ENCODE results near the gene TMEM201. TPM values are rescaled to one million over a fixed set of nuclear protein-coding genes. Genes with fewer than 3 reads are reported as not detected.

TMEM201 gene
- total and polyA plus RNA-seq, 9 of the 15 experiments (the other 6 are each of a cell fraction or from before 2014, with no cell fraction given), result 0.42 to 51.3 (median 7.4) TPM

DNA sequence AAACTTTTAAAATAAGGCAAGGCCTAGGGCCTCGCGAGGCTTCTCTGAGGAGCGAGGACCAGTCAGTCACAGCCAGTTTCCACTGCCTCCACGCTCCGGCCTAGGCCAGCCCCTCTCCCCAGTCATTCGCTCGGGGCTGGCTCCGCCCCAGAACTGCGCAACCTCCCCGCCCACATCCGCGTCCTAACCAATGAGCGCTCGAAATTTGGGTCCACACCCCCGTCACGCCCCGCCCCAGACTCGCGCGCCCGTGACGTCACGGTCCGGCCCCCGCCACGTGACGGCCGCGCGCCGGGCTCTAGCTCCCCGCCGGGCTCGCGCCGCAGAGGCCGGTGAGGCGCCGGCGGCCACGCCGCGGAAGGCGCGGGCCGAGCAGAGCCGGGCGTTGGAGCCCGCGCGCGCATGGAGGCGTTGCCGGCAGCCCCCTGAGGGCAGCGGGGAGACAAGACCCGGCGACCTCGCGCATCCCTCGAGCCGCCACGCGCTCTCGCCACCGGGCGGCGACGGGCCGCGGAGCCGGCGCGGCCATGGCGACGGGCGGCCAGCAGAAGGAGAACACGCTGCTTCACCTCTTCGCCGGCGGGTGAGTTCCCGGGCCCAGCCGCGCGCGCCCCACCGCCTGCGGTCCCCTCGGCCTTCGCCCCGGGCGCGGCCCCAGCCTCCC, 49.4 kb upstream of the TMEM201 start, which contains the start of gene SLC25A33 (continued):
- TF ChIP-seq, protein P1, sequence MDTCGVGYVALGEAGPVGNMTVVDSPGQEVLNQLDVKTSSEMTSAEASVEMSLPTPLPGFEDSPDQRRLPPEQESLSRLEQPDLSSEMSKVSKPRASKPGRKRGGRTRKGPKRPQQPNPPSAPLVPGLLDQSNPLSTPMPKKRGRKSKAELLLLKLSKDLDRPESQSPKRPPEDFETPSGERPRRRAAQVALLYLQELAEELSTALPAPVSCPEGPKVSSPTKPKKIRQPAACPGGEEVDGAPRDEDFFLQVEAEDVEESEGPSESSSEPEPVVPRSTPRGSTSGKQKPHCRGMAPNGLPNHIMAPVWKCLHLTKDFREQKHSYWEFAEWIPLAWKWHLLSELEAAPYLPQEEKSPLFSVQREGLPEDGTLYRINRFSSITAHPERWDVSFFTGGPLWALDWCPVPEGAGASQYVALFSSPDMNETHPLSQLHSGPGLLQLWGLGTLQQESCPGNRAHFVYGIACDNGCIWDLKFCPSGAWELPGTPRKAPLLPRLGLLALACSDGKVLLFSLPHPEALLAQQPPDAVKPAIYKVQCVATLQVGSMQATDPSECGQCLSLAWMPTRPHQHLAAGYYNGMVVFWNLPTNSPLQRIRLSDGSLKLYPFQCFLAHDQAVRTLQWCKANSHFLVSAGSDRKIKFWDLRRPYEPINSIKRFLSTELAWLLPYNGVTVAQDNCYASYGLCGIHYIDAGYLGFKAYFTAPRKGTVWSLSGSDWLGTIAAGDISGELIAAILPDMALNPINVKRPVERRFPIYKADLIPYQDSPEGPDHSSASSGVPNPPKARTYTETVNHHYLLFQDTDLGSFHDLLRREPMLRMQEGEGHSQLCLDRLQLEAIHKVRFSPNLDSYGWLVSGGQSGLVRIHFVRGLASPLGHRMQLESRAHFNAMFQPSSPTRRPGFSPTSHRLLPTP (IDR thresholded peaks at IDR 0.05; ENCODE audit: borderline replicate concordance, extremely low read depth, insufficient read length), result no peak
- no peak for TF ChIP-seq HNRNPK (IDR thresholded peaks at IDR 0.05; ENCODE audit: low read depth, low read length, poor library complexity, severe bottlenecking)
- TF ChIP-seq ZC3H11A (IDR thresholded peaks at IDR 0.05; ENCODE audit: low read depth, low read length), result no peak
- peak; percentile 21; the same call in 1 of the 2 replicates for TF ChIP-seq ZSCAN32 (CRISPR knock-in tag; IDR thresholded peaks at IDR 0.05)
- TF ChIP-seq RBFOX2 (IDR thresholded peaks at IDR 0.05; ENCODE audit: low read depth, low read length), result peak; percentile 88
- TF ChIP-seq RNF2 (IDR thresholded peaks at IDR 0.05), result peak; percentile 61; the same call in 1 of the 2 replicates
- TF ChIP-seq MTA2 (IDR thresholded peaks at IDR 0.05; ENCODE audit: low read depth), result no peak
- TF ChIP-seq TSC22D4 (tag; IDR thresholded peaks at IDR 0.05), result no peak
- peak; percentile 94 for TF ChIP-seq ZFX (CRISPR knock-in tag; IDR thresholded peaks at IDR 0.05)
- no peak for TF ChIP-seq TRIM24 (IDR thresholded peaks at IDR 0.05)
- TF ChIP-seq, protein P2, sequence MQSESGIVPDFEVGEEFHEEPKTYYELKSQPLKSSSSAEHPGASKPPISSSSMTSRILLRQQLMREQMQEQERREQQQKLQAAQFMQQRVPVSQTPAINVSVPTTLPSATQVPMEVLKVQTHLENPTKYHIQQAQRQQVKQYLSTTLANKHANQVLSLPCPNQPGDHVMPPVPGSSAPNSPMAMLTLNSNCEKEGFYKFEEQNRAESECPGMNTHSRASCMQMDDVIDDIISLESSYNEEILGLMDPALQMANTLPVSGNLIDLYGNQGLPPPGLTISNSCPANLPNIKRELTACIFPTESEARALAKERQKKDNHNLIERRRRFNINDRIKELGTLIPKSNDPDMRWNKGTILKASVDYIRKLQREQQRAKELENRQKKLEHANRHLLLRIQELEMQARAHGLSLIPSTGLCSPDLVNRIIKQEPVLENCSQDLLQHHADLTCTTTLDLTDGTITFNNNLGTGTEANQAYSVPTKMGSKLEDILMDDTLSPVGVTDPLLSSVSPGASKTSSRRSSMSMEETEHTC (IDR thresholded peaks at IDR 0.05), result peak; percentile 81
- no peak for TF ChIP-seq TBP (optimal IDR thresholded peaks at IDR 0.05; ENCODE audit: low read depth, low read length)
- TF ChIP-seq ZFP1 (CRISPR knock-in tag; IDR thresholded peaks at IDR 0.05), result no peak
- no peak for TF ChIP-seq CREBBP (IDR thresholded peaks at IDR 0.05; ENCODE audit: low read depth, low read length)
- TF ChIP-seq POLR2H (tag; IDR thresholded peaks at IDR 0.05; ENCODE audit: low read depth), result peak; percentile 85
- TF ChIP-seq FOXK1 (CRISPR knock-in tag; IDR thresholded peaks at IDR 0.05; ENCODE audit: borderline replicate concordance), result no peak
- no peak; the same call in 1 of the 2 replicates for TF ChIP-seq IRF2 (CRISPR knock-in tag; IDR thresholded peaks at IDR 0.05)
- no peak for TF ChIP-seq MEF2D (tag; conservative IDR thresholded peaks at IDR 0.05; ENCODE audit: low read depth)

All from K562 (cell line).